H1 (cell line): Measurements from ENCODE around the gene OR2T27.

ENCODE experiments used
- BCL11A ChIP-seq, 2 experiments: IDR thresholded peaks; one replicate each; pipeline ENCODE4 v1.6.1; 2011; ENCODE audit warnings: low read depth in 2 of 2, low read length in 2 of 2, mild to moderate bottlenecking in 2 of 2
- CEBPB ChIP-seq: IDR thresholded peaks from 2 replicates; pipeline ENCODE4 v1.6.1; 2012; ENCODE audit warnings: low read depth, low read length
- CTCF ChIP-seq, 3 experiments: IDR thresholded peaks; 1 replicate in 2 of 3; 2 replicates in 1 of 3; pipeline versions ENCODE4 v1.5.1 to v1.6.1; 2011; ENCODE audit warnings: low read length in 3 of 3, mild to moderate bottlenecking in 3 of 3, inconsistent platforms in 2 of 3, low read depth in 1 of 3, moderate library complexity in 1 of 3; ENCODE audit not compliant: insufficient read depth in 1 of 3; ENCODE audit errors: control extremely low read depth in 1 of 3
- EP300 ChIP-seq, 2 experiments: IDR thresholded peaks; 1 replicate in 1 of 2; 2 replicates in 1 of 2; pipeline ENCODE4 v1.6.1; 2011 to 2012; ENCODE audit warnings: low read depth in 2 of 2, low read length in 2 of 2, mild to moderate bottlenecking in 2 of 2, borderline replicate concordance in 1 of 2, inconsistent platforms in 1 of 2, moderate library complexity in 1 of 2
- EZH2 ChIP-seq: fragments of 200-600 bp; sonication (generic); IDR thresholded peaks from 2 replicates; pipeline ENCODE4 v1.7.1; 2012; ENCODE audit warnings: low read depth, mild to moderate bottlenecking, moderate library complexity, low read length, inconsistent platforms; ENCODE audit not compliant: severe bottlenecking
- POLR2AphosphoS5 ChIP-seq: IDR thresholded peaks from 2 replicates; pipeline ENCODE4 v1.6.1; 2011; ENCODE audit warnings: low read depth, low read length
- RNF2 ChIP-seq: fragments of 200-900, 300-1000 bp; sonication (generic); IDR thresholded peaks from 2 replicates; pipeline ENCODE4 v1.7.1; 2016; ENCODE audit warnings: borderline replicate concordance, low read depth, mild to moderate bottlenecking, antibody characterized with exemption, low read length; ENCODE audit not compliant: poor library complexity, severe bottlenecking; ENCODE audit errors: missing control alignments
- SUZ12 ChIP-seq: fragments of 200-600 bp; sonication (generic); IDR thresholded peaks from 2 replicates; pipeline ENCODE4 v1.6.1; 2012; ENCODE audit warnings: mild to moderate bottlenecking, inconsistent platforms, low read length, moderate library complexity, mixed read lengths
- TAF1 ChIP-seq: IDR thresholded peaks from 2 replicates; pipeline ENCODE4 v1.6.1; 2011; ENCODE audit warnings: mild to moderate bottlenecking, low read depth, low read length

DNA sequence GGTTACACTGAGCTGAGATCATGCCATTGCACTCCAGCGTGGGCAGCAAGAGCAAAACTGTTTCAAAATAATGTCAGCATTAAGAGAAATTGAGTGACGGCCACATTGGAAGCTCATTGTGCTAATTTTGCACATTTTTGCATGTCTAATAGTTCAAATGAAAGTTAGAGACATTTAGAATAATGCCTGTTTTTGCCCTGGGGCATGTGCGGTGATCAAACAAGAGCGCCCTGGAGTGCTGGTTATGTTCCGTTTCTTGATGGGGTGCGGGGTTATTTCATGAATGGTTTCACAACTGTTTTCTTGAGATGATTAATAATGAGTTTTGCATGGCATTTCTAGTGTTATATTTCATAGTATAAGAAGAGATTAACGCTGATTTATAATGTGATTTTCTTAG lies 33.6 kb downstream of the OR2T27 start:
- TF ChIP-seq RNF2 (no peak), CTCF (IDR thresholded peaks at IDR 0.05; ENCODE audit: control extremely low read depth in 1 of 3, insufficient read depth in 1 of 3, low read depth in 1 of 3, low read length in 3 of 3) (no peak), EP300 (IDR thresholded peaks at IDR 0.05; ENCODE audit: borderline replicate concordance in 1 of 2, low read depth in 2 of 2, low read length in 2 of 2) (no peak), BCL11A (IDR thresholded peaks at IDR 0.05; ENCODE audit: low read depth in 2 of 2, low read length in 2 of 2) (no peak), TAF1 (no peak), EZH2 (no peak), POLR2AphosphoS5 (no peak), CEBPB (no peak), SUZ12 (no peak)
